Measurements from ENCODE around the gene DCLK2. TPM values are rescaled to one million over a fixed set of nuclear protein-coding genes. Genes with fewer than 3 reads are reported as not detected.

DCLK2 gene
- total and polyA plus RNA-seq, 9 donors: 4.4 to 9.8 (median 7.2) TPM

DNA sequence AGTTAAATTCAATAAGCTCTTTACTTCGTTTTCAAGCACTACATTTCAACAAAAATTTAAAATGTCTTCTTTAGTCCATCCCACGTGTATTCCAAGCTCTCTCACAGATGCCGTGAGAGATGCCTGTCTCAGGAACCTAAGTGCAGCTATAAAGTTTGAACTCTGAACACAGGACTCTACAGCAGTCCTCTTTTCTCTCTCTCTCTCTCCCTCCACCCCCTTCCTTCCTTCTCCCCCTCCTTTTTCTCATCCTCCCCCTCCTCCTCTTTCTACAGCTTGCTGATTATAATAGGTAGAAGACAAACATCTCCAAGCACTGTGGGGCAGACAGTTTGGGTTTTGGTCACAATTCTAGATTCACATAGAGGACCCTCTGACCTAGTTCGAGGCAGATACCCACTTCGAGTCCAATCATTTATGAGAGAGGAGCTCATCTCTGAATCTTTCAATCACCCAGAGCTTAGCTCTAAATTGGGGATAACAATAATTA lies 31.5 kb upstream of the DCLK2 start:
- H3K9me3 ChIP-seq: no peaks in the 10 kb centered on the region
- intact Hi-C loops (cut with DNase I): no loop called here
- H3K27ac ChIP-seq: no peak overlapping the region
- H3K36me3 ChIP-seq: no peaks in the 10 kb centered on the region
- no peaks in the 10 kb centered on the region for H3K27me3 ChIP-seq
- no peak overlapping the region for H3K4me3 ChIP-seq
- TF ChIP-seq CTCF (IDR thresholded peaks at IDR 0.05) (no peak), EP300 (IDR thresholded peaks at IDR 0.05) (no peak), POLR2A (IDR thresholded peaks at IDR 0.05) (no peak)
- DNase-seq: no peak
- H3K4me1 ChIP-seq (ENCODE audit: insufficient read depth): no peaks in the 10 kb centered on the region
- WGBS, 3 donors: 46 to 64% (median 53%) methylated on average over 5 of the region's 5 CpGs

GRCh38 chr4:150047546-150047945 lies 30.7 kb upstream of the DCLK2 start:
- DNase-seq: no peak
- Histone ChIP-seq H3K27ac (no peak overlapping the region), H3K27me3 (no peaks in the 10 kb centered on the region), H3K36me3 (no peaks in the 10 kb centered on the region), H3K4me1 (ENCODE audit: insufficient read depth) (no peaks in the 10 kb centered on the region), H3K9me3 (no peaks in the 10 kb centered on the region), H3K4me3 (no peak overlapping the region)
- TF ChIP-seq EP300 (IDR thresholded peaks at IDR 0.05): no peak
- TF ChIP-seq POLR2A (IDR thresholded peaks at IDR 0.05): no peak
- TF ChIP-seq CTCF (IDR thresholded peaks at IDR 0.05): no peak
- intact Hi-C loops (cut with DNase I): no loop called here

- H3K9me3 ChIP-seq: no peaks in the 10 kb centered on the region
- intact Hi-C loops (cut with DNase I): no loop called here
- no peak for DNase-seq
- TF ChIP-seq CTCF (IDR thresholded peaks at IDR 0.05) (no peak), POLR2A (IDR thresholded peaks at IDR 0.05) (no peak), EP300 (IDR thresholded peaks at IDR 0.05) (no peak)
- H3K36me3 ChIP-seq: no peaks in the 10 kb centered on the region
- no peak overlapping the region for H3K4me3 ChIP-seq
- no peak overlapping the region for H3K27ac ChIP-seq
- 85 to 90% (median 85%) methylated on average over 4 of the region's 4 CpGs for WGBS, 3 donors
- H3K4me1 ChIP-seq (ENCODE audit: insufficient read depth): no peaks in the 10 kb centered on the region
- H3K27me3 ChIP-seq: no peaks in the 10 kb centered on the region
These were observed 28.6 kb upstream of the DCLK2 start for GRCh38 chr4:150049682-150050081.

DNA sequence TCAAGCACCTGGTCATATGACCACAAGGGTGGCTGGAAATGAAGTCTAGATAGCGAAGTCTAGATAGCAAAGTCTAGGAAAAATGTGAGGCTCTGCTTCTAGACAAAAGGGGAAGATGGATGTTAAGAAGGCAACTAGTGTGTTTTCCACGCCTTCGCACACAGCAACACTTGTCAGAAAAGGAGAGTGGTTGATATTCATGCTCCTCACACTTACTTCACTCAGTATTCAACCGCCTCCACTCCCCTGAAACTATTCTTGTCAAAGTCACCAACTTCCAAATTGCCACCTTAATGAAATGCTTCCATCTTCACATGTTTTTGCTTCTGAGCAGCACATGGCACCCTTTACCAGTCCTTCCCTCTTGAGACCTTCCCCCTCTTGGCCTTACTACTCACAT lies 27.7 kb upstream of the DCLK2 start:
- Histone ChIP-seq H3K4me1 (ENCODE audit: insufficient read depth) (no peaks in the 10 kb centered on the region), H3K27me3 (no peaks in the 10 kb centered on the region), H3K9me3 (no peaks in the 10 kb centered on the region), H3K36me3 (no peaks in the 10 kb centered on the region), H3K27ac (no peak overlapping the region), H3K4me3 (no peak overlapping the region)
- no peak for DNase-seq
- WGBS, 3 donors: 96 to 99% (median 97%) methylated on average over 4 of the region's 4 CpGs
- intact Hi-C loops (cut with DNase I): no loop called here
- TF ChIP-seq POLR2A (IDR thresholded peaks at IDR 0.05) (no peak), EP300 (IDR thresholded peaks at IDR 0.05) (no peak), CTCF (IDR thresholded peaks at IDR 0.05) (no peak)

DNA sequence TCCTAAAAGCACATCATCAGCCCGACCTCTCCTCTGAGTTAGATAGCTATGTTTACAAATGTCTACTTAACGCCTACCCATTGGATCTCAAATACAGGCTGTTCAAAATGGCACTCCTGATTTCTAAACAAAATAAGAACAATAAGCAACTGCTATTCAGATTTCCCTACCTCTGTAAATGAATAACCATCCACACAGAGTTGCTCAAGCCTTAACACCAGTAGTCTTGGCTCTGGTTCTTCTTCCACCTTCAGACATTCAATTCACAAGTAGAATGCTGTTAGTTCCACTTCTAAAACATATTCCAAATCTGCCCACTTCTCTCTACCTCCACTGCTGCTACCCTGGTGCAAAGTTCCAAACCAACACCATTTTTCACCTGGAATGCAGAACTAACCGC lies 27.1 kb upstream of the DCLK2 start:
- Histone ChIP-seq H3K4me1 (ENCODE audit: insufficient read depth) (no peaks in the 10 kb centered on the region), H3K36me3 (no peaks in the 10 kb centered on the region), H3K9me3 (no peaks in the 10 kb centered on the region), H3K27ac (no peak overlapping the region), H3K4me3 (no peak overlapping the region), H3K27me3 (no peaks in the 10 kb centered on the region)
- WGBS, 3 donors: 87 to 91% (median 91%) methylated on average over 3 of the region's 3 CpGs
- TF ChIP-seq POLR2A (IDR thresholded peaks at IDR 0.05): no peak
- TF ChIP-seq EP300 (IDR thresholded peaks at IDR 0.05): no peak
- TF ChIP-seq CTCF (IDR thresholded peaks at IDR 0.05): no peak
- no peak for DNase-seq
- intact Hi-C loops (cut with DNase I): no loop called here

Measured in ovary (tissue), 9 donors.